Peyer's patch (tissue), 4 donors: ENCODE data around the gene ZDHHC13. TPM values are rescaled to one million over a fixed set of nuclear protein-coding genes. Genes with fewer than 3 reads are reported as not detected.

Experiments
- DNase-seq, 3 donors: peaks; one replicate each; pipeline ENCODE4 v3.0.0-alpha.2; 2017 to 2019
- H3K27ac ChIP-seq, 4 donors: fragments of 200-600 bp; sonication (generic); one replicate each; pipeline ENCODE4 v1.5.1; 2016 to 2019
- H3K27me3 ChIP-seq, 2 donors: fragments of 200-600 bp; sonication (generic); one replicate each; pipeline ENCODE4 v1.5.1; 2019
- H3K36me3 ChIP-seq, 3 donors: fragments of 200-600 bp; sonication (generic); one replicate each; pipeline ENCODE4 v1.5.1; 2016 to 2019
- H3K4me1 ChIP-seq, 4 donors: fragments of 200-600 bp; sonication (generic); one replicate each; pipeline ENCODE4 v1.5.1; 2016 to 2019
- H3K4me3 ChIP-seq, 4 donors: fragments of 200-600 bp; sonication (generic); 1 replicate in 3 of 4; 2 replicates in 1 of 4; pipeline ENCODE4 v1.5.1; 2016 to 2019; ENCODE audit warnings: mild to moderate bottlenecking in 1 of 4
- H3K9me3 ChIP-seq, 4 donors: fragments of 200-600 bp; sonication (generic); one replicate each; pipeline ENCODE4 v1.5.1; 2016 to 2019; ENCODE audit warnings: mild to moderate bottlenecking in 1 of 4
- CTCF ChIP-seq, 6 experiments: fragments of 450-650 bp in 4 of 6; fragments of 200-600 bp in 2 of 6; sonication (generic) in 1 of 6; IDR thresholded peaks; one replicate each; pipeline ENCODE4 v1.5.1; 2017 to 2019; ENCODE audit warnings: antibody characterized with exemption in 6 of 6, mild to moderate bottlenecking in 3 of 6, moderate library complexity in 1 of 6
- POLR2A ChIP-seq, 2 donors: fragments of 450-650 bp; IDR thresholded peaks; one replicate each; pipeline ENCODE4 v1.5.1; 2017; ENCODE audit warnings: antibody characterized with exemption in 2 of 2, mild to moderate bottlenecking in 2 of 2, moderate library complexity in 2 of 2
- total RNA-seq, 4 donors: library from RNA; depleted of rRNA; stranded (reverse); fragments of >200 nt; gene quantifications; one replicate each; pipeline ENCODE4 v1.1.0, GENCODE V29; 2016

ZDHHC13 gene
- 10 to 100 TPM; 10.7 to 34.6 (median 27.1) TPM for total RNA-seq

- Histone ChIP-seq H3K36me3 (no peaks in the 10 kb centered on the region), H3K4me3 (peak within 1 kb of the TSS; percentile 85 to 100 (median 89)), H3K27ac (peak within 1 kb of the TSS; percentile 78 to 87 (median 80)), H3K27me3 (no peaks in the 10 kb centered on the region), H3K9me3 (no peaks in the 10 kb centered on the region), H3K4me1 (peaks cover 0 to 6% (median 3%) of the 10 kb centered on the region in 4 donors)
- DNase-seq: peak; percentile 95 to 99 (median 97)
- peak in 2 of 6 experiments; percentile 7 to 18 for TF ChIP-seq CTCF (IDR thresholded peaks at IDR 0.05)
- TF ChIP-seq POLR2A (IDR thresholded peaks at IDR 0.05): peak; percentile 72 to 75
These were observed at the start of gene ZDHHC13 for GRCh38 chr11:19116971-19117759. TSS of gene ZDHHC13 (plus strand) at chr11:19117168. CDS start at chr11:19117250, 82 bp downstream.

DNA sequence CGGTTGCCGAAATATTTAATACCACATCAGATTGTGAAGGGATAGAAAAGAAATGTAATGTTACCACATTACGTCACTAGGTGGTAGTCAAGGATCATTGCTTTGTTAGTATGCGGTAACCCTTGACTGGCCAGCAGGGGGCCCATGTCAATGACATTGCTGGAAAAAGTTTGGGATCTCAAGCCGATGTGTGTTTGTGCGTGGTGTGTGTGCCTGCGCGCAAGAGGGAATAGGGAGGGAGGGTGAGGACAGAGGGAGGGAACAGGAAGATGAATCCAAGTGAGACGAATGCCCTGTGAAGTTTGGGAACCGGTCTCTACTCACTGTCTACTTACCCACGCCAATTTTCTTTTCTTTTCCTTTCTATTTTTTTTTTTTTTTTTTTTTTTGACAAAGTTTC lies 45.7 kb upstream of the ZDHHC13 start:
- Histone ChIP-seq H3K36me3 (no peaks in the 10 kb centered on the region), H3K27ac (no peak overlapping the region), H3K27me3 (no peaks in the 10 kb centered on the region), H3K4me3 (no peak overlapping the region), H3K4me1 (no peaks in the 10 kb centered on the region), H3K9me3 (no peaks in the 10 kb centered on the region)
- DNase-seq: peak; percentile 37 to 81 (median 78)
- peak; percentile 28 to 100 (median 91) for TF ChIP-seq CTCF (IDR thresholded peaks at IDR 0.05)
- TF ChIP-seq POLR2A (IDR thresholded peaks at IDR 0.05): peak in 1 of 2 donors; percentile 15

DNA sequence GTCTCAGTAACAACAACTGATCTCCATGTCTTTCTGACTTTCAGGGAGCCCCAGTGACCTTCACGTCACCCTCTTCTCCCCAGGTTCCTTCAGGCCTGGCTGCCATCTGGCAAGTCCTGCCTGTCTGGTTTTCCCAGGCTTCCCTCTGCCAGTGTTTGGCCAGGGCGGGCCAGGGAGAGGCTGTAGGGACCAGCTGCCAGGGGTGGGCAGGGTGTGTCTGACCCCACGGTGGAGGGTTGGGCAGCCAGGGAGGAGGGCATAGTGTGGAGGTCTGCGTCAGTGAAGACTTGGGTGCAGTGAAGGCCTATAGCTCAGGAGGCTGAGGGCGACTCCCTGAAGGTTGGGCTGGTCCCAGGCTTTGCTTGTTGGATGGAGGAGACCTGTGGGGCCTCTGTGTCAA lies 44.5 kb upstream of the ZDHHC13 start:
- H3K27me3 ChIP-seq: no peaks in the 10 kb centered on the region
- DNase-seq: peak in 2 of 3 donors; percentile 70 to 81
- H3K4me1 ChIP-seq: no peaks in the 10 kb centered on the region
- no peak for TF ChIP-seq CTCF (IDR thresholded peaks at IDR 0.05)
- TF ChIP-seq POLR2A (IDR thresholded peaks at IDR 0.05): no peak
- peak overlapping the region in 2 of 4 donors; percentile 45 to 48 for H3K27ac ChIP-seq
- H3K36me3 ChIP-seq: no peaks in the 10 kb centered on the region
- H3K9me3 ChIP-seq: no peaks in the 10 kb centered on the region
- no peak overlapping the region for H3K4me3 ChIP-seq

- H3K4me1 ChIP-seq: no peaks in the 10 kb centered on the region
- H3K27me3 ChIP-seq: no peaks in the 10 kb centered on the region
- H3K27ac ChIP-seq: peak overlapping the region in 2 of 4 donors; percentile 45 to 48
- no peak for DNase-seq
- H3K9me3 ChIP-seq: no peaks in the 10 kb centered on the region
- no peak for TF ChIP-seq POLR2A (IDR thresholded peaks at IDR 0.05)
- no peak for TF ChIP-seq CTCF (IDR thresholded peaks at IDR 0.05)
- H3K36me3 ChIP-seq: no peaks in the 10 kb centered on the region
- H3K4me3 ChIP-seq: no peak overlapping the region
These were observed 43.2 kb upstream of the ZDHHC13 start for GRCh38 chr11:19073454-19074415.

DNA sequence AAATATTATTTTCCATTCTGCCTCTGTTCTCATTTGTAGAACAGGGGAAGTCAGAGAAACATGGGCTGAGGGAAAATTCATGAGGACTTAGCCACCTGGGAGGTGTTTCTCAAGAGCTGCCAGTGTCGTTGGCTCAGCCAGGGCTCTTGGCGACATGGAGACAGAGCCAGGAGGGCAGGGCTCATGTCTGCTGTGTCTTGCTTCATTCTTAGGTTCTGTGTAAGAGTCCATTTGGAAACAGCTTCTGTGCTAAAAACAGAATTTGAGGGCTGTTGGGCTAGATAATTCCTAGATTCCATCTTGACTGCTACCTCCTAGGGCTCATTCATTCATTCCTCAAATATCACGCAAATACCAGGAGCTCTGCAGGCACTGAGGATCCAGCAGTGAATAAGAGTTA lies 41.3 kb upstream of the ZDHHC13 start:
- H3K4me3 ChIP-seq: no peak overlapping the region
- H3K27ac ChIP-seq: no peak overlapping the region
- no peaks in the 10 kb centered on the region for H3K4me1 ChIP-seq
- H3K9me3 ChIP-seq: no peaks in the 10 kb centered on the region
- DNase-seq: no peak
- no peaks in the 10 kb centered on the region for H3K27me3 ChIP-seq
- no peaks in the 10 kb centered on the region for H3K36me3 ChIP-seq
- TF ChIP-seq POLR2A (IDR thresholded peaks at IDR 0.05): no peak
- no peak for TF ChIP-seq CTCF (IDR thresholded peaks at IDR 0.05)
